ENCODE data around the gene LGALSL.

LGALSL gene

GRCh38 chr2:64434039-64434657 lies 19.8 kb upstream of the LGALSL start:
- ATAC-seq, result no peak
- TF ChIP-seq ZNF565 (CRISPR knock-in tag; conservative IDR thresholded peaks at IDR 0.05; ENCODE audit: low read depth) (no peak), ESRRG (CRISPR knock-in tag; IDR thresholded peaks at IDR 0.05) (no peak), POU6F1 (CRISPR knock-in tag; IDR thresholded peaks at IDR 0.05; ENCODE audit: borderline replicate concordance, low read depth) (no peak), TSHZ2 (CRISPR knock-in tag; IDR thresholded peaks at IDR 0.05) (no peak), ISL1 (CRISPR knock-in tag; IDR thresholded peaks at IDR 0.05) (no peak), CSDC2 (CRISPR knock-in tag; IDR thresholded peaks at IDR 0.05) (no peak), PPARA (CRISPR knock-in tag; IDR thresholded peaks at IDR 0.05; ENCODE audit: borderline replicate concordance) (no peak), ZFP30 (CRISPR knock-in tag; IDR thresholded peaks at IDR 0.05) (no peak), CREB5 (CRISPR knock-in tag; IDR thresholded peaks at IDR 0.05; ENCODE audit: low read depth) (no peak), ARNTL (CRISPR knock-in tag; IDR thresholded peaks at IDR 0.05; ENCODE audit: borderline replicate concordance, low read depth) (no peak), CSRNP3 (CRISPR knock-in tag; IDR thresholded peaks at IDR 0.05) (no peak), RARB (CRISPR knock-in tag; IDR thresholded peaks at IDR 0.05) (no peak), TOX (CRISPR knock-in tag; IDR thresholded peaks at IDR 0.05; ENCODE audit: borderline replicate concordance) (no peak), ZNF8 (CRISPR knock-in tag; IDR thresholded peaks at IDR 0.05) (no peak), OSR1 (CRISPR knock-in tag; IDR thresholded peaks at IDR 0.05) (no peak), ZFP3 (CRISPR knock-in tag; IDR thresholded peaks at IDR 0.05) (no peak), TCF4 (CRISPR knock-in tag; IDR thresholded peaks at IDR 0.05; ENCODE audit: borderline replicate concordance) (no peak), GLIS3 (CRISPR knock-in tag; IDR thresholded peaks at IDR 0.05) (no peak), SNAI2 (CRISPR knock-in tag; IDR thresholded peaks at IDR 0.05) (no peak)

GRCh38 chr2:64437883-64438282 lies 16.1 kb upstream of the LGALSL start:
- TF ChIP-seq ESRRG (CRISPR knock-in tag; IDR thresholded peaks at IDR 0.05) (no peak), PATZ1 (CRISPR knock-in tag; IDR thresholded peaks at IDR 0.05; ENCODE audit: borderline replicate concordance) (no peak), ZFP30 (CRISPR knock-in tag; IDR thresholded peaks at IDR 0.05) (no peak), TCF4 (CRISPR knock-in tag; IDR thresholded peaks at IDR 0.05; ENCODE audit: borderline replicate concordance) (no peak), TSHZ2 (CRISPR knock-in tag; IDR thresholded peaks at IDR 0.05) (no peak), CREB5 (CRISPR knock-in tag; IDR thresholded peaks at IDR 0.05; ENCODE audit: low read depth) (no peak), CSDC2 (CRISPR knock-in tag; IDR thresholded peaks at IDR 0.05) (no peak), ZNF8 (CRISPR knock-in tag; IDR thresholded peaks at IDR 0.05) (no peak), SNAI2 (CRISPR knock-in tag; IDR thresholded peaks at IDR 0.05) (no peak), ZFP3 (CRISPR knock-in tag; IDR thresholded peaks at IDR 0.05) (no peak), ARNTL (CRISPR knock-in tag; IDR thresholded peaks at IDR 0.05; ENCODE audit: borderline replicate concordance, low read depth) (no peak), PPARA (CRISPR knock-in tag; IDR thresholded peaks at IDR 0.05; ENCODE audit: borderline replicate concordance) (no peak), BACH2 (CRISPR knock-in tag; IDR thresholded peaks at IDR 0.05; ENCODE audit: borderline replicate concordance) (no peak), GLIS3 (CRISPR knock-in tag; IDR thresholded peaks at IDR 0.05) (no peak), ZNF70 (CRISPR knock-in tag; IDR thresholded peaks at IDR 0.05) (no peak), RARB (CRISPR knock-in tag; IDR thresholded peaks at IDR 0.05) (no peak), ISL1 (CRISPR knock-in tag; IDR thresholded peaks at IDR 0.05) (no peak)

More at GRCh38 chr2:64437883-64438282, 16.1 kb upstream of the LGALSL start:
- no peak for ATAC-seq
